ENCODE results near the gene RHEBL1. TPM values are rescaled to one million over a fixed set of nuclear protein-coding genes. Genes with fewer than 3 reads are reported as not detected.

RHEBL1 gene
- total RNA-seq, 2 experiments from 2014 or later: 8.0 to 9.7 TPM

GRCh38 chr12:49057888-49058287, 11.9 kb downstream of the RHEBL1 start:
- Mint-ChIP-seq H3K4me1 (peaks cover 48% of the 10 kb centered on the region), H3K4me3 (peak overlapping the region; percentile 95), H3K36me3 (peaks cover 10% of the 10 kb centered on the region), H3K27me3 (no peaks in the 10 kb centered on the region), H3K9me3 (no peaks in the 10 kb centered on the region), H3K27ac (peak overlapping the region; percentile 85)
- POLR2A ChIA-PET: interaction anchor here (0.6 to 3.8 kb wide), 2 partner anchors 73 to 89 kb away, joined by 3 to 24 read pairs; partner anchors contain the start of gene TUBA1B
- ATAC-seq (ENCODE audit: low read depth) (no peak), DNase-seq (no peak)

- no peak for DNase-seq
- Mint-ChIP-seq H3K27ac (peak overlapping the region; percentile 22), H3K27me3 (no peaks in the 10 kb centered on the region), H3K4me3 (peak overlapping the region; percentile 95), H3K4me1 (peaks cover 44% of the 10 kb centered on the region), H3K9me3 (no peaks in the 10 kb centered on the region), H3K36me3 (peaks cover 22% of the 10 kb centered on the region)
- POLR2A ChIA-PET: interaction anchor here (0.5 to 1.5 kb wide), 2 partner anchors 27 to 67 kb away, joined by 3 to 5 read pairs; no protein-coding TSS in a partner anchor
- peak; percentile 69 for ATAC-seq (ENCODE audit: low read depth)
Observed at GRCh38 chr12:49055978-49056754, 13.6 kb downstream of the RHEBL1 start.

GRCh38 chr12:49055092-49055491, 14.7 kb downstream of the RHEBL1 start:
- ATAC-seq (ENCODE audit: low read depth) (no peak), DNase-seq (no peak)
- peaks cover 43% of the 10 kb centered on the region for H3K4me1 Mint-ChIP-seq
- H3K9me3 Mint-ChIP-seq: no peaks in the 10 kb centered on the region
- peaks cover 27% of the 10 kb centered on the region for H3K36me3 Mint-ChIP-seq
- no peak overlapping the region for H3K27ac Mint-ChIP-seq
- no peaks in the 10 kb centered on the region for H3K27me3 Mint-ChIP-seq
- POLR2A ChIA-PET: interaction anchor here (1.5 kb wide), 1 partner anchor 25 kb away, joined by 3 read pairs; no protein-coding TSS in a partner anchor
- no peak overlapping the region for H3K4me3 Mint-ChIP-seq

- Mint-ChIP-seq H3K4me1 (peaks cover 43% of the 10 kb centered on the region), H3K36me3 (peaks cover 27% of the 10 kb centered on the region), H3K27ac (no peak overlapping the region), H3K4me3 (no peak overlapping the region), H3K27me3 (no peaks in the 10 kb centered on the region), H3K9me3 (no peaks in the 10 kb centered on the region)
- POLR2A ChIA-PET: no interaction called here
- no peak for DNase-seq
- no peak for ATAC-seq (ENCODE audit: low read depth)
Observed at GRCh38 chr12:49054524-49054923, 15.3 kb downstream of the RHEBL1 start.

GRCh38 chr12:49054096-49054495, 15.7 kb downstream of the RHEBL1 start:
- H3K27ac Mint-ChIP-seq: no peak overlapping the region
- DNase-seq (no peak), ATAC-seq (ENCODE audit: low read depth) (no peak)
- peaks cover 25% of the 10 kb centered on the region for H3K36me3 Mint-ChIP-seq
- peaks cover 42% of the 10 kb centered on the region for H3K4me1 Mint-ChIP-seq
- POLR2A ChIA-PET: no interaction called here
- no peak overlapping the region for H3K4me3 Mint-ChIP-seq
- H3K27me3 Mint-ChIP-seq: no peaks in the 10 kb centered on the region
- H3K9me3 Mint-ChIP-seq: no peaks in the 10 kb centered on the region

GRCh38 chr12:49052451-49053208, 17.1 kb downstream of the RHEBL1 start:
- POLR2A ChIA-PET: no interaction called here
- peaks cover 38% of the 10 kb centered on the region for H3K36me3 Mint-ChIP-seq
- H3K27me3 Mint-ChIP-seq: no peaks in the 10 kb centered on the region
- DNase-seq (no peak), ATAC-seq (ENCODE audit: low read depth) (no peak)
- H3K9me3 Mint-ChIP-seq: no peaks in the 10 kb centered on the region
- H3K4me3 Mint-ChIP-seq: no peak overlapping the region
- H3K4me1 Mint-ChIP-seq: peaks cover 30% of the 10 kb centered on the region
- H3K27ac Mint-ChIP-seq: no peak overlapping the region

GRCh38 chr12:49051777-49052438, 17.9 kb downstream of the RHEBL1 start:
- ATAC-seq (ENCODE audit: low read depth) (no peak), DNase-seq (no peak)
- H3K36me3 Mint-ChIP-seq: peaks cover 41% of the 10 kb centered on the region
- H3K27me3 Mint-ChIP-seq: no peaks in the 10 kb centered on the region
- H3K9me3 Mint-ChIP-seq: no peaks in the 10 kb centered on the region
- H3K4me1 Mint-ChIP-seq: peaks cover 23% of the 10 kb centered on the region
- H3K4me3 Mint-ChIP-seq: no peak overlapping the region
- peak overlapping the region; percentile 22 for H3K27ac Mint-ChIP-seq
- POLR2A ChIA-PET: no interaction called here

DNA sequence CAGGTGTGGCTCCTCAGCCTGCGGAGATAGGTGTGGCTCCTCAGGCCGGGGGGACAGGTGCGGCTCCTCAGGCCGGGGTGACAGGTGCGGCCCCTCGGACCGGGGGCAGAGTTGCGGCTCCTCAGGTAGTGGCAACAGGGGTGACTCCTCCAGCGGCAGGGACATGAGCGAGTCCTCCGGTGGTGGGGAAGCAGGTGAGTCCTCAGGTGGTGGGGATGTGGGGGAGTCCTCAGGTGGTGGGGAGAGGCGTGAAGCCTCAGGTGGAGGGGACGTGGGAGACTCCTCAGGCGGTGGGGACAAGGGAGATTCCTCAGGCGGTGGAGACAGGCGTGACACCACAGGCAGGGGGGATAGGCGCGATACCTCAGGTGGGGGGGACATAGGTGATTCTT, 18.4 kb downstream of the RHEBL1 start:
- H3K27ac Mint-ChIP-seq: no peak overlapping the region
- H3K4me1 Mint-ChIP-seq: peaks cover 18% of the 10 kb centered on the region
- H3K27me3 Mint-ChIP-seq: no peaks in the 10 kb centered on the region
- POLR2A ChIA-PET: no interaction called here
- no peak overlapping the region for H3K4me3 Mint-ChIP-seq
- no peak for ATAC-seq (ENCODE audit: low read depth)
- no peaks in the 10 kb centered on the region for H3K9me3 Mint-ChIP-seq
- no peak for DNase-seq
- peaks cover 42% of the 10 kb centered on the region for H3K36me3 Mint-ChIP-seq

DNA sequence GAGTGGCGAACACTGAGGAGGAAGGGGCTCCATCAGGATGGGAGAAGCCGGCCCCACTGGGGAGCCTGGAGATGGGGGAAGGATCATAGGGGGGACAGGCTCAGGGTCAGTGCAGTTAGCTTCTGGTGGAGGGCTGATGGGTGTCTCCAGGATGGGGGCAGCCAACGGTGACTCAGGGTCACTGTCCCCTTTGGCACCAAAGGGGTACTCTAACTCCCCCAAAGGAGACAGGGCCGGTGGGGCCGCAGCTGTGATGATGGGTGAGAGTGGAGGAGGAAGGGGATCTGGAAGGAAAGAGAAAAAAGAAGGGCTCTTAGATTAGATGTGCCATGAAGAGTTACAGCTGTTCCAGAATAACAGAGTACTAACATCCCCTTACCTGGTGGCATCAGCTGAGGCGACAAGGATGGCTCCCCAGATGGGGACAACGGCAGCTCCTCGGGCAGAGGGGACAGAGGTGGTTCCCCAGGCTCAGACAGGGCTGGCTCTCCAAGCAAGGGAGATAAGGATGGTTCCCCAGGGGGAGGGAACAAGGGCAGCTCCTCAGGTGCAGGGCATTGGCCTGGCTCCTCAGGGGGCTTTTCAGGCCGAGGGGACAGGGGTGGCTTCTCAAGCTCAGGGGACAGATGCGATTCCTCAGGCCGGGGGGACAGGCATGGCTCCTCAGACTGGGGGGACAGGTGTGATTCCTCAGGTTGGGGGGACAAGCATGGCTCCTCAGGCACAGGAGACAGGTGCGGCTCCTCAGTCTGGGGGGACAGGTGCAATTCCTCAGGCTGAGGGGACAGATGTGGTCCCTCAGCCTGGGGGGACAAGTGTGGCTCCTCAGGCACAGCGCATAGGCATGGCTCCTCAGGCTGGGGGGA, 19.0 kb downstream of the RHEBL1 start:
- POLR2A ChIA-PET: no interaction called here
- DNase-seq (no peak), ATAC-seq (ENCODE audit: low read depth) (no peak)
- Mint-ChIP-seq H3K4me3 (no peak overlapping the region), H3K27me3 (no peaks in the 10 kb centered on the region), H3K36me3 (peaks cover 42% of the 10 kb centered on the region), H3K9me3 (no peaks in the 10 kb centered on the region), H3K4me1 (peaks cover 11% of the 10 kb centered on the region), H3K27ac (no peak overlapping the region)

- POLR2A ChIA-PET: no interaction called here
- Mint-ChIP-seq H3K4me3 (no peak overlapping the region), H3K36me3 (peaks cover 40% of the 10 kb centered on the region)
Observed at GRCh38 chr12:49049566-49050224, 20.1 kb downstream of the RHEBL1 start.

GRCh38 chr12:49048953-49049352, 20.8 kb downstream of the RHEBL1 start:
- POLR2A ChIA-PET: interaction anchor here (1.1 kb wide), 1 partner anchor 197 kb away, joined by 3 read pairs; the partner anchor contains the start of gene DDX23
- Mint-ChIP-seq H3K9me3 (no peaks in the 10 kb centered on the region), H3K4me1 (peaks cover 3% of the 10 kb centered on the region), H3K27me3 (no peaks in the 10 kb centered on the region), H3K4me3 (no peak overlapping the region), H3K36me3 (peaks cover 40% of the 10 kb centered on the region), H3K27ac (no peak overlapping the region)
- no peak for ATAC-seq (ENCODE audit: low read depth)
- DNase-seq: no peak

More at GRCh38 chr12:49049566-49050224, 20.1 kb downstream of the RHEBL1 start:
- ATAC-seq (ENCODE audit: low read depth) (no peak), DNase-seq (no peak)
- Mint-ChIP-seq H3K4me1 (peaks cover 2% of the 10 kb centered on the region), H3K9me3 (no peaks in the 10 kb centered on the region), H3K27ac (no peak overlapping the region), H3K27me3 (no peaks in the 10 kb centered on the region)

- peaks cover 5% of the 10 kb centered on the region for H3K4me1 Mint-ChIP-seq
Observed at GRCh38 chr12:49046129-49046895, 23.5 kb downstream of the RHEBL1 start.

More at GRCh38 chr12:49046129-49046895, 23.5 kb downstream of the RHEBL1 start:
- POLR2A ChIA-PET: interaction anchor here (0.7 kb wide), 1 partner anchor 278 kb away, joined by 3 read pairs; no protein-coding TSS in a partner anchor
- H3K9me3 Mint-ChIP-seq: no peaks in the 10 kb centered on the region
- peaks cover 33% of the 10 kb centered on the region for H3K36me3 Mint-ChIP-seq
- H3K27ac Mint-ChIP-seq: no peak overlapping the region
- DNase-seq: no peak
- ATAC-seq (ENCODE audit: low read depth): no peak
- no peak overlapping the region for H3K4me3 Mint-ChIP-seq
- H3K27me3 Mint-ChIP-seq: no peaks in the 10 kb centered on the region
